ENCODE results near the gene CDV3. TPM values are rescaled to one million over a fixed set of nuclear protein-coding genes. Genes with fewer than 3 reads are reported as not detected.

CDV3 gene
- total RNA-seq, 1 donor from 2014 or later: 117 TPM

- DNase-seq: no peak
Observed at GRCh38 chr3:133606902-133607301, 33.4 kb downstream of the CDV3 start.

GRCh38 chr3:133607816-133608215, 34.3 kb downstream of the CDV3 start:
- DNase-seq: no peak

GRCh38 chr3:133608388-133608787, 34.9 kb downstream of the CDV3 start:
- no peak for DNase-seq

- DNase-seq: no peak
Observed at GRCh38 chr3:133610031-133610430, 36.5 kb downstream of the CDV3 start.

GRCh38 chr3:133611534-133611933, 38.0 kb downstream of the CDV3 start:
- no peak for DNase-seq

- no peak for DNase-seq
Observed at GRCh38 chr3:133620066-133620784, 46.7 kb downstream of the CDV3 start.

GRCh38 chr3:133627789-133628188, 54.3 kb downstream of the CDV3 start:
- DNase-seq: no peak

- DNase-seq: no peak
Observed at GRCh38 chr3:133629146-133629545, 55.7 kb downstream of the CDV3 start.

- no peak for DNase-seq
Observed at GRCh38 chr3:133633439-133633838, 60.0 kb downstream of the CDV3 start.

Small RNA genes lying within 50 kb of the gene (small RNA-seq; reads per million reads assigned to genes)
- gene AC022296.2: not detected
- gene RF00438: not detected

Other genes with a start within 250 kb of the CDV3 start
- gene BFSP2, start 173.6 kb upstream of the CDV3 start, total RNA-seq: 1.1 TPM
- gene TOPBP1, start 88.3 kb downstream of the CDV3 start, total RNA-seq: 47.9 TPM
- 2.5 TPM for gene TF, start 172.7 kb downstream of the CDV3 start, total RNA-seq
- 32.8 TPM for gene SRPRB, start 232.1 kb downstream of the CDV3 start, total RNA-seq